OCI-LY3 (cell line): ENCODE results near the gene TAF8.

ENCODE experiments used
- EZH2phosphoT487 ChIP-seq: fragments of 200-600 bp; shearing (Covaris generic); IDR thresholded peaks from 2 replicates; pipeline ENCODE4 v1.6.1; 2018; ENCODE audit warnings: antibody characterized with exemption, mixed run types, low read depth
- TF ChIP-seq, protein P1 (sequence below): fragments of 200-600, 300-600 bp; sonication (generic); IDR thresholded peaks from 2 replicates; pipeline ENCODE4 v1.5.1; 2014; ENCODE audit warnings: antibody characterized with exemption, low read length, low read depth

- TF ChIP-seq, protein P1, sequence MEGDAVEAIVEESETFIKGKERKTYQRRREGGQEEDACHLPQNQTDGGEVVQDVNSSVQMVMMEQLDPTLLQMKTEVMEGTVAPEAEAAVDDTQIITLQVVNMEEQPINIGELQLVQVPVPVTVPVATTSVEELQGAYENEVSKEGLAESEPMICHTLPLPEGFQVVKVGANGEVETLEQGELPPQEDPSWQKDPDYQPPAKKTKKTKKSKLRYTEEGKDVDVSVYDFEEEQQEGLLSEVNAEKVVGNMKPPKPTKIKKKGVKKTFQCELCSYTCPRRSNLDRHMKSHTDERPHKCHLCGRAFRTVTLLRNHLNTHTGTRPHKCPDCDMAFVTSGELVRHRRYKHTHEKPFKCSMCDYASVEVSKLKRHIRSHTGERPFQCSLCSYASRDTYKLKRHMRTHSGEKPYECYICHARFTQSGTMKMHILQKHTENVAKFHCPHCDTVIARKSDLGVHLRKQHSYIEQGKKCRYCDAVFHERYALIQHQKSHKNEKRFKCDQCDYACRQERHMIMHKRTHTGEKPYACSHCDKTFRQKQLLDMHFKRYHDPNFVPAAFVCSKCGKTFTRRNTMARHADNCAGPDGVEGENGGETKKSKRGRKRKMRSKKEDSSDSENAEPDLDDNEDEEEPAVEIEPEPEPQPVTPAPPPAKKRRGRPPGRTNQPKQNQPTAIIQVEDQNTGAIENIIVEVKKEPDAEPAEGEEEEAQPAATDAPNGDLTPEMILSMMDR, result no peak
- no peak for TF ChIP-seq EZH2phosphoT487
These were observed 74.9 kb downstream of the TAF8 start for GRCh38 chr6:42125231-42125630.
